Endothelial cell of umbilical vein (primary cell): ENCODE measurements around the gene BPIFA2. TPM values are rescaled to one million over a fixed set of nuclear protein-coding genes. Genes with fewer than 3 reads are reported as not detected.

Experiments
- BruUV-seq: library from RNA; stranded (reverse); fragments of 400-500 nt; replicated peaks from 2 replicates; lab custom pipeline; 2021; lab: Mats Ljungman, UMichigan
- CTCF ChIA-PET: fragments of 300-600, 350-600 bp; sonication (Branson Sonifier 250); formaldehyde crosslinking; loops from one replicate; lab custom pipeline; 2021; ENCODE audit warnings: antibody characterized with exemption, inconsistent platforms; lab: Charles Lee
- POLR2A ChIA-PET: fragments of 300-600, 350-600 bp; sonication (Branson Sonifier 250); formaldehyde crosslinking; loops from one replicate; lab custom pipeline; 2021; ENCODE audit warnings: antibody characterized with exemption, inconsistent platforms; lab: Charles Lee
- DNase-seq: peaks from one replicate; pipeline ENCODE4 v3.0.0-alpha.2; 2011; ENCODE audit warnings: low read depth, low spot score
- FAIRE-seq: peaks from 2 replicates; lab custom pipeline; 2011; peaks lifted over from hg19 to GRCh38; lab: Jason Lieb, UNC
- H2AFZ ChIP-seq: 2 replicates; pipeline ENCODE4 v1.6.0; 2012; ENCODE audit warnings: low read depth, low read length, control low read depth, inconsistent platforms
- H3K27ac ChIP-seq: 2 replicates; pipeline ENCODE4 v1.5.1; 2011; ENCODE audit warnings: low read depth, mild to moderate bottlenecking, control low read depth, low read length, moderate library complexity; ENCODE audit not compliant: insufficient read depth
- H3K27me3 ChIP-seq, 2 experiments: 2 replicates each; pipeline versions ENCODE4 v1.6.0 to v1.6.1; 2011; ENCODE audit warnings: low read length in 2 of 2, mixed read lengths in 1 of 2; ENCODE audit not compliant: control insufficient read depth in 2 of 2, insufficient read depth in 2 of 2
- H3K36me3 ChIP-seq, 2 experiments: 2 replicates in 1 of 2; 3 replicates in 1 of 2; pipeline ENCODE4 v1.5.1; 2011; ENCODE audit warnings: low read length in 2 of 2, mild to moderate bottlenecking in 1 of 2, moderate library complexity in 1 of 2; ENCODE audit not compliant: control insufficient read depth in 2 of 2, insufficient read depth in 2 of 2; ENCODE audit errors: extremely low read depth in 1 of 2
- H3K4me1 ChIP-seq: 3 replicates; pipeline ENCODE4 v1.5.1; 2011; ENCODE audit warnings: mild to moderate bottlenecking, low read length; ENCODE audit not compliant: control insufficient read depth, insufficient read depth; ENCODE audit errors: extremely low read depth
- H3K4me2 ChIP-seq: 2 replicates; pipeline ENCODE4 v1.6.1; 2011; ENCODE audit warnings: low read length, control low read depth, mixed read lengths; ENCODE audit not compliant: insufficient read depth
- H3K4me3 ChIP-seq, 3 experiments: fragments of 200-600 bp in 1 of 3; sonication (generic), shearing (Covaris generic) in 1 of 3; replicated peaks in 1 of 3; 2 replicates each; pipeline ENCODE4 v1.5.1; 2011 to 2016; ENCODE audit warnings: control low read depth in 3 of 3, low read length in 3 of 3, mild to moderate bottlenecking in 2 of 3, inconsistent platforms in 1 of 3, low read depth in 1 of 3, moderate library complexity in 1 of 3; ENCODE audit not compliant: insufficient read depth in 1 of 3
- H3K79me2 ChIP-seq: 2 replicates; pipeline ENCODE4 v1.6.0; 2012; ENCODE audit warnings: low read length, inconsistent platforms; ENCODE audit not compliant: control insufficient read depth, insufficient read depth
- H3K9ac ChIP-seq: replicated peaks from 2 replicates; pipeline ENCODE3; 2011; ENCODE audit warnings: low read length, control low read depth; ENCODE audit not compliant: insufficient read depth; ENCODE audit errors: extremely low read depth
- H3K9me1 ChIP-seq: replicated peaks from 3 replicates; pipeline ENCODE4 v1.6.0; 2011; ENCODE audit warnings: mild to moderate bottlenecking, low read length; ENCODE audit not compliant: control insufficient read depth, insufficient read depth; ENCODE audit errors: extremely low read depth
- H3K9me3 ChIP-seq: replicated peaks from 2 replicates; pipeline ENCODE4 v1.5.1; 2012; ENCODE audit warnings: low read length, inconsistent platforms; ENCODE audit not compliant: control insufficient read depth, insufficient read depth
- H4K20me1 ChIP-seq: replicated peaks from 2 replicates; pipeline ENCODE3; 2011; ENCODE audit warnings: mild to moderate bottlenecking, low read length; ENCODE audit not compliant: control insufficient read depth, insufficient read depth; ENCODE audit errors: extremely low read depth
- EZH2 ChIP-seq: IDR thresholded peaks from 2 replicates; pipeline ENCODE4 v1.6.1; 2012; ENCODE audit warnings: borderline replicate concordance, low read depth, mild to moderate bottlenecking, moderate library complexity, low read length, inconsistent platforms; ENCODE audit not compliant: severe bottlenecking
- FOS ChIP-seq: IDR thresholded peaks from 2 replicates; pipeline ENCODE4 v1.6.1; 2011; ENCODE audit warnings: mild to moderate bottlenecking, low read length, moderate library complexity, borderline replicate concordance; ENCODE audit not compliant: insufficient read depth
- GATA2 ChIP-seq: IDR thresholded peaks from 2 replicates; pipeline ENCODE4 v1.7.0; 2011; ENCODE audit warnings: low read depth, mild to moderate bottlenecking, moderate library complexity, mixed read lengths, low read length; ENCODE audit not compliant: insufficient read length, insufficient read depth
- JUN ChIP-seq: IDR thresholded peaks from 2 replicates; pipeline ENCODE4 v1.6.1; 2011; ENCODE audit warnings: borderline replicate concordance, low read depth; ENCODE audit not compliant: insufficient read length, insufficient read depth
- MYC ChIP-seq: IDR thresholded peaks from one replicate; pipeline ENCODE4 v1.6.1; 2011; ENCODE audit warnings: mild to moderate bottlenecking, low read depth, low read length
- POLR2A ChIP-seq: IDR thresholded peaks from 2 replicates; pipeline ENCODE4 v1.6.1; 2012; ENCODE audit warnings: low read depth, mild to moderate bottlenecking, control low read depth, low read length
- POLR2AphosphoS5 ChIP-seq: IDR thresholded peaks from 2 replicates; pipeline ENCODE4 v1.6.1; 2012; ENCODE audit warnings: low read depth, mild to moderate bottlenecking, control low read depth, low read length, moderate library complexity; ENCODE audit not compliant: insufficient read depth
- dilution Hi-C: fragments of 300-500 bp; cut with MboI; formaldehyde crosslinking; loops from one replicate; pipeline ENCODE4 v1.15.0; 2019; ENCODE audit warnings: low sequenced_read_pairs; ENCODE audit not compliant: extremely low pct_ligation_motif_present
- intact Hi-C: fragments of 100-400 bp; cut with micrococcal nuclease; formaldehyde crosslinking; loops from one replicate; pipeline ENCODE4 v1.10.0; 2022
- polyA plus RNA-seq, 4 experiments: library from polyadenylated mRNA; depleted of rRNA in 3 of 4; stranded (reverse) in 3 of 4; unstranded in 1 of 4; fragments of >200 nt; gene quantifications; 2 replicates each; pipeline versions ENCODE4 v1.2.1 to v1.2.3, GENCODE V29; 2011 to 2012; ENCODE audit warnings: missing spikeins in 1 of 4
- total RNA-seq: library from RNA; stranded (reverse); gene quantifications from 2 replicates; pipeline ENCODE4 v1.2.3, GENCODE V29; 2021
- TF ChIP-seq, protein P1 (sequence below): IDR thresholded peaks from 2 replicates; pipeline ENCODE4 v1.6.1; 2011; ENCODE audit not compliant: insufficient read depth, insufficient read length
- TF ChIP-seq, protein P2 (sequence below), 2 donors: IDR thresholded peaks; 1 replicate in 1 of 2; 2 replicates in 1 of 2; pipeline ENCODE4 v1.5.1; 2011; ENCODE audit warnings: low read length in 2 of 2, mild to moderate bottlenecking in 2 of 2, moderate library complexity in 2 of 2, control low read depth in 1 of 2, inconsistent platforms in 1 of 2, low read depth in 1 of 2; ENCODE audit not compliant: insufficient read depth in 1 of 2; ENCODE audit errors: extremely low read depth in 1 of 2

BPIFA2 gene
- total and polyA plus RNA-seq, 2 donors (not counting 3 experiments of a cell fraction or from before 2014, with no cell fraction given) = not detected

- Histone ChIP-seq H3K4me2 (no peak overlapping the region), H3K9ac (no peak overlapping the region), H3K27ac (no peak overlapping the region), H3K4me1 (no peaks in the 10 kb centered on the region), H2AFZ (no peak overlapping the region), H3K27me3 (no peaks in the 10 kb centered on the region), H3K9me1 (no peaks in the 10 kb centered on the region), H3K36me3 (no peaks in the 10 kb centered on the region), H3K79me2 (no peaks in the 10 kb centered on the region), H3K9me3 (no peaks in the 10 kb centered on the region), H3K4me3 (no peak overlapping the region), H4K20me1 (no peaks in the 10 kb centered on the region)
- BruUV-seq = no TSS peak
- intact Hi-C loops (no loop called here), dilution Hi-C loops (no loop called here)
- DNase-seq (no peak), FAIRE-seq (no peak)
- TF ChIP-seq, protein P1, sequence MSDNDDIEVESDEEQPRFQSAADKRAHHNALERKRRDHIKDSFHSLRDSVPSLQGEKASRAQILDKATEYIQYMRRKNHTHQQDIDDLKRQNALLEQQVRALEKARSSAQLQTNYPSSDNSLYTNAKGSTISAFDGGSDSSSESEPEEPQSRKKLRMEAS = no peak
- TF ChIP-seq MYC (no peak), EZH2 (no peak), POLR2AphosphoS5 (no peak), POLR2A (no peak), FOS (no peak), GATA2 (no peak), JUN (no peak)
- TF ChIP-seq, protein P2, sequence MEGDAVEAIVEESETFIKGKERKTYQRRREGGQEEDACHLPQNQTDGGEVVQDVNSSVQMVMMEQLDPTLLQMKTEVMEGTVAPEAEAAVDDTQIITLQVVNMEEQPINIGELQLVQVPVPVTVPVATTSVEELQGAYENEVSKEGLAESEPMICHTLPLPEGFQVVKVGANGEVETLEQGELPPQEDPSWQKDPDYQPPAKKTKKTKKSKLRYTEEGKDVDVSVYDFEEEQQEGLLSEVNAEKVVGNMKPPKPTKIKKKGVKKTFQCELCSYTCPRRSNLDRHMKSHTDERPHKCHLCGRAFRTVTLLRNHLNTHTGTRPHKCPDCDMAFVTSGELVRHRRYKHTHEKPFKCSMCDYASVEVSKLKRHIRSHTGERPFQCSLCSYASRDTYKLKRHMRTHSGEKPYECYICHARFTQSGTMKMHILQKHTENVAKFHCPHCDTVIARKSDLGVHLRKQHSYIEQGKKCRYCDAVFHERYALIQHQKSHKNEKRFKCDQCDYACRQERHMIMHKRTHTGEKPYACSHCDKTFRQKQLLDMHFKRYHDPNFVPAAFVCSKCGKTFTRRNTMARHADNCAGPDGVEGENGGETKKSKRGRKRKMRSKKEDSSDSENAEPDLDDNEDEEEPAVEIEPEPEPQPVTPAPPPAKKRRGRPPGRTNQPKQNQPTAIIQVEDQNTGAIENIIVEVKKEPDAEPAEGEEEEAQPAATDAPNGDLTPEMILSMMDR (IDR thresholded peaks at IDR 0.05; ENCODE audit: extremely low read depth in 1 of 2, insufficient read depth in 1 of 2, low read depth in 1 of 2, low read length in 2 of 2) = no peak
- POLR2A ChIA-PET = no interaction called here
- CTCF ChIA-PET = no interaction called here
These were observed 20.5 kb downstream of the BPIFA2 start for GRCh38 chr20:33188421-33188820.
